B cell (primary cell): Measurements from ENCODE around the gene TCFL5. TPM values are rescaled to one million over a fixed set of nuclear protein-coding genes. Genes with fewer than 3 reads are reported as not detected.

Experiments
- ATAC-seq: fragments of 200-7000 bp; cut with Tn5 transposase; one replicate; pipeline ENCODE4 v1.10.0; 2021; ENCODE audit warnings: low read depth, mild to moderate bottlenecking, moderate number of reproducible peaks, moderate library complexity
- CTCF ChIA-PET: fragments of 350-600 bp; sonication (Branson Sonifier 250); formaldehyde crosslinking; loops from one replicate; lab custom pipeline; 2021; ENCODE audit warnings: antibody characterized with exemption, inconsistent platforms; lab: Charles Lee
- POLR2A ChIA-PET: fragments of 350-600 bp; sonication (Branson Sonifier 250); formaldehyde crosslinking; loops from one replicate; lab custom pipeline; 2021; ENCODE audit warnings: antibody characterized with exemption; lab: Charles Lee
- DNase-seq: peaks from one replicate; pipeline ENCODE4 v3.0.0; 2013
- H2AFZ ChIP-seq: 2 replicates; pipeline ENCODE4 v1.6.1; 2012; ENCODE audit warnings: mild to moderate bottlenecking, low read depth, low read length; ENCODE audit not compliant: insufficient read depth, poor library complexity, severe bottlenecking
- H3K27ac ChIP-seq, 2 donors: 1 replicate in 1 of 2; 2 replicates in 1 of 2; pipeline ENCODE4 v1.5.1; 2012 to 2013; ENCODE audit warnings: low read length in 2 of 2, mild to moderate bottlenecking in 2 of 2, moderate library complexity in 1 of 2
- H3K27me3 ChIP-seq, 4 experiments: fragments of 200-600 bp in 1 of 4; sonication (generic) in 1 of 4; replicated peaks in 1 of 4; 1 replicate in 2 of 4; 2 replicates in 2 of 4; pipeline versions ENCODE4 v1.6.1 to v1.7.0; 2013 to 2016; ENCODE audit warnings: low read length in 3 of 4, mild to moderate bottlenecking in 2 of 4, mixed read lengths in 1 of 4, moderate library complexity in 1 of 4; ENCODE audit not compliant: insufficient read depth in 4 of 4, control insufficient read depth in 3 of 4; ENCODE audit errors: control extremely low read depth in 1 of 4
- H3K36me3 ChIP-seq, 2 experiments: replicated peaks in 1 of 2; 1 replicate in 1 of 2; 2 replicates in 1 of 2; pipeline versions ENCODE4 v1.6.1 to v1.7.1; 2013; ENCODE audit warnings: low read length in 1 of 2; ENCODE audit not compliant: insufficient read depth in 2 of 2, control insufficient read depth in 1 of 2; ENCODE audit errors: control extremely low read depth in 1 of 2, extremely low read depth in 1 of 2
- H3K4me1 ChIP-seq, 2 donors: fragments of 200-600 bp in 1 of 2; sonication (generic) in 1 of 2; 1 replicate in 1 of 2; 2 replicates in 1 of 2; pipeline versions ENCODE4 v1.5.1 to v1.6.1; 2013 to 2017; ENCODE audit warnings: low read length in 2 of 2; ENCODE audit not compliant: control insufficient read depth in 2 of 2, insufficient read depth in 2 of 2
- H3K4me2 ChIP-seq: replicated peaks from 2 replicates; pipeline ENCODE3; 2012; ENCODE audit warnings: mild to moderate bottlenecking, low read depth, low read length; ENCODE audit not compliant: poor library complexity, severe bottlenecking
- H3K4me3 ChIP-seq, 5 experiments: fragments of 200-600 bp in 1 of 5; sonication (generic) in 1 of 5; 1 replicate in 3 of 5; 2 replicates in 2 of 5; pipeline versions ENCODE4 v1.5.1 to v1.7.0; 2011 to 2016; ENCODE audit warnings: low read length in 4 of 5, mild to moderate bottlenecking in 4 of 5, low read depth in 2 of 5, control low read depth in 1 of 5, moderate library complexity in 1 of 5; ENCODE audit not compliant: insufficient read depth in 1 of 5; ENCODE audit errors: control extremely low read depth in 1 of 5, extremely low read depth in 1 of 5
- H3K79me2 ChIP-seq: fragments of 200-600 bp; sonication (generic); one replicate; pipeline ENCODE4 v1.6.0; 2016; ENCODE audit warnings: low read length; ENCODE audit not compliant: control insufficient read depth, insufficient read depth
- H3K9ac ChIP-seq: fragments of 200-600 bp; sonication (generic); 2 replicates; pipeline ENCODE4 v1.6.1; 2017; ENCODE audit warnings: mild to moderate bottlenecking, low read length, moderate library complexity
- H3K9me3 ChIP-seq, 3 donors: one replicate each; pipeline versions ENCODE4 v1.6.1 to v1.7.1; 2013; ENCODE audit warnings: low read length in 2 of 3; ENCODE audit not compliant: control insufficient read depth in 2 of 3, insufficient read depth in 1 of 3; ENCODE audit errors: control extremely low read depth in 1 of 3
- H4K20me1 ChIP-seq: 2 replicates; pipeline ENCODE4 v1.6.0; 2012; ENCODE audit warnings: mild to moderate bottlenecking, low read length; ENCODE audit not compliant: insufficient read depth, control insufficient read depth, poor library complexity, severe bottlenecking
- H3K27ac Mint-ChIP-seq: one replicate; pipeline ENCODE4 v1.8.0; 2021; ENCODE audit warnings: mixed read lengths
- H3K27me3 Mint-ChIP-seq: one replicate; pipeline ENCODE4 v1.8.0; 2021; ENCODE audit warnings: mixed read lengths
- H3K4me1 Mint-ChIP-seq: one replicate; pipeline ENCODE4 v1.8.0; 2021; ENCODE audit warnings: mixed read lengths
- H3K4me3 Mint-ChIP-seq: one replicate; pipeline ENCODE4 v1.8.0; 2021; ENCODE audit warnings: mixed read lengths
- H3K9me3 Mint-ChIP-seq: one replicate; pipeline ENCODE4 v1.8.0; 2022; ENCODE audit warnings: mixed read lengths; ENCODE audit not compliant: insufficient read depth
- CTCF ChIP-seq: fragments of 200-600 bp; IDR thresholded peaks from one replicate; pipeline ENCODE4 v1.8.0; 2022; ENCODE audit warnings: antibody characterized with exemption, mild to moderate bottlenecking
- EZH2 ChIP-seq: IDR thresholded peaks from 2 replicates; pipeline ENCODE4 v1.6.1; 2012; ENCODE audit warnings: borderline replicate concordance, low read depth, mild to moderate bottlenecking, moderate library complexity, low read length; ENCODE audit not compliant: insufficient read depth, poor library complexity, severe bottlenecking
- WGBS: methylation state at CpG from one replicate; pipeline ENCODE4 v1.1.5; 2013; ENCODE audit warnings: missing lambda C conversion rate; ENCODE audit not compliant: insufficient coverage; 5-methylcytosine and 5-hydroxymethylcytosine counted together
- intact Hi-C: fragments of 100-400 bp; cut with micrococcal nuclease; formaldehyde crosslinking; loops from one replicate; pipeline ENCODE4 v1.10.0; 2022
- polyA plus RNA-seq: library from polyadenylated mRNA; depleted of rRNA; stranded (reverse); fragments of >200 nt; gene quantifications from 2 replicates; pipeline ENCODE4 v1.2.3, GENCODE V29; 2012
- total RNA-seq, 2 donors: library from RNA; stranded (reverse); fragments of 120-200 nt in 1 of 2; gene quantifications; 1 replicate in 1 of 2; 2 replicates in 1 of 2; pipeline versions ENCODE4 v1.2.3 to v1.2.4, GENCODE V29; 2013 to 2022

The TCFL5 gene
- total and polyA plus RNA-seq, 2 donors (not counting 1 experiment from before 2014, with no cell fraction given) = 2.0 to 16.2 TPM

GRCh38 chr20:62900052-62900691, 38.5 kb upstream of the TCFL5 start:
- Histone ChIP-seq H4K20me1 (peaks cover 47% of the 10 kb centered on the region), H3K27me3 (no peaks in the 10 kb centered on the region), H3K4me1 (peaks cover 12 to 20% of the 10 kb centered on the region in 2 donors), H3K9ac (no peak overlapping the region), H3K36me3 (peaks cover 3 to 44% of the 10 kb centered on the region in 2 experiments), H2AFZ (no peak overlapping the region), H3K4me3 (no peak overlapping the region), H3K4me2 (peak overlapping the region; percentile 54), H3K9me3 (no peaks in the 10 kb centered on the region), H3K27ac (no peak overlapping the region), H3K79me2 (no peaks in the 10 kb centered on the region)
- CTCF ChIA-PET = interaction anchor here (1.1 to 3.3 kb wide), 9 partner anchors 9 to 112 kb away, joined by 4 to 28 read pairs (median 5); no protein-coding TSS in a partner anchor
- H3K27me3 Mint-ChIP-seq = no peaks in the 10 kb centered on the region
- TF ChIP-seq EZH2 (no peak), CTCF (peak; percentile 89)
- peak; percentile 82 for DNase-seq
- intact Hi-C loops = loop anchor here (1.0 to 2.0 kb wide), 4 partner anchors 27 to 72 kb away; partner anchors contain the start of genes DIDO1 and GID8
- H3K4me1 Mint-ChIP-seq = peaks cover 30% of the 10 kb centered on the region
- H3K9me3 Mint-ChIP-seq = no peaks in the 10 kb centered on the region
- WGBS = 11% methylated on average over 10 of the region's 11 CpGs
- H3K4me3 Mint-ChIP-seq = peak overlapping the region; percentile 41
- peak; percentile 96 for ATAC-seq
- POLR2A ChIA-PET = interaction anchor here (1.2 kb wide), 1 partner anchor 72 kb away, joined by 3 read pairs; no protein-coding TSS in a partner anchor
- H3K27ac Mint-ChIP-seq = peak overlapping the region; percentile 90

GRCh38 chr20:62899633-62900051, 38.0 kb upstream of the TCFL5 start:
- peaks cover 12 to 20% of the 10 kb centered on the region in 2 donors for H3K4me1 ChIP-seq
- peaks cover 2 to 46% of the 10 kb centered on the region in 2 experiments for H3K36me3 ChIP-seq
- peaks cover 48% of the 10 kb centered on the region for H4K20me1 ChIP-seq
- intact Hi-C loops = loop anchor here (1.0 to 2.0 kb wide), 4 partner anchors 27 to 73 kb away; partner anchors contain the start of genes DIDO1 and GID8
- Mint-ChIP-seq H3K9me3 (no peaks in the 10 kb centered on the region), H3K4me3 (no peak overlapping the region), H3K27ac (peak overlapping the region; percentile 90), H3K4me1 (peaks cover 30% of the 10 kb centered on the region), H3K27me3 (no peaks in the 10 kb centered on the region)
- 24% methylated on average over 5 of the region's 6 CpGs for WGBS
- no peak overlapping the region for H3K4me3 ChIP-seq
- H3K4me2 ChIP-seq = peak overlapping the region; percentile 54
- no peak overlapping the region for H3K9ac ChIP-seq
- H3K9me3 ChIP-seq = no peaks in the 10 kb centered on the region
- DNase-seq (no peak), ATAC-seq (no peak)
- H3K79me2 ChIP-seq = no peaks in the 10 kb centered on the region
- no peak overlapping the region for H3K27ac ChIP-seq
- TF ChIP-seq EZH2 (no peak), CTCF (no peak)
- ChIA-PET POLR2A (no interaction called here), CTCF (interaction anchor here (0.7 to 3.3 kb wide), 10 partner anchors 8 to 112 kb away, joined by 3 to 28 read pairs (median 4); no protein-coding TSS in a partner anchor)
- no peaks in the 10 kb centered on the region for H3K27me3 ChIP-seq
- H2AFZ ChIP-seq = no peak overlapping the region
